ENCODE measurements around the gene EML4.
A peak's percentile ranks its signal among the peaks of the same experiment; 100 is the strongest.
"Not testable (repeated sequence)": the region's sequence is repeated elsewhere in the genome, so short reads cannot be mapped to it uniquely, and the experiment has no call there.

The EML4 gene

GRCh38 chr2:42314892-42315468 lies 145.8 kb downstream of the EML4 start:
- no peak for DNase-seq

GRCh38 chr2:42315844-42316470 lies 146.8 kb downstream of the EML4 start:
- no peak for DNase-seq

- no peak for DNase-seq
Observed at GRCh38 chr2:42316910-42317309, 147.8 kb downstream of the EML4 start.

- no peak for DNase-seq
Observed at GRCh38 chr2:42317486-42317885, 148.3 kb downstream of the EML4 start.

GRCh38 chr2:42317945-42318344 lies 148.8 kb downstream of the EML4 start:
- no peak for DNase-seq

- no peak for DNase-seq
Observed at GRCh38 chr2:42319265-42319664, 150.1 kb downstream of the EML4 start.

- DNase-seq: no peak
Observed at GRCh38 chr2:42321452-42322064, 152.4 kb downstream of the EML4 start.

GRCh38 chr2:42324244-42324643 lies 155.1 kb downstream of the EML4 start:
- no peak for DNase-seq

- no peak for DNase-seq
Observed at GRCh38 chr2:42324949-42325348, 155.8 kb downstream of the EML4 start.

- no peak for DNase-seq
Observed at GRCh38 chr2:42325609-42326008, 156.5 kb downstream of the EML4 start.

- DNase-seq: peak; percentile 30 to 76
Observed at GRCh38 chr2:42327125-42327524, 158.0 kb downstream of the EML4 start.

GRCh38 chr2:42328148-42328833 lies 159.1 kb downstream of the EML4 start:
- DNase-seq: peak; percentile 5 to 48

GRCh38 chr2:42328923-42329322 lies 159.8 kb downstream of the EML4 start:
- DNase-seq: no peak

GRCh38 chr2:42329736-42330135 lies 160.6 kb downstream of the EML4 start:
- DNase-seq: no peak

- DNase-seq: no peak
Observed at GRCh38 chr2:42331569-42332284, 162.6 kb downstream of the EML4 start.

GRCh38 chr2:42332575-42332974 lies 163.4 kb downstream of the EML4 start:
- no peak for DNase-seq

GRCh38 chr2:42333579-42333978 lies 164.4 kb downstream of the EML4 start:
- no peak for DNase-seq

- DNase-seq: no peak
Observed at GRCh38 chr2:42334220-42334619, 165.1 kb downstream of the EML4 start.

- DNase-seq: not testable (repeated sequence)
Observed at GRCh38 chr2:42334865-42335264, 165.7 kb downstream of the EML4 start.

- DNase-seq: no peak
Observed at GRCh38 chr2:42335514-42336104, 166.5 kb downstream of the EML4 start.

GRCh38 chr2:42336361-42336965 lies 167.3 kb downstream of the EML4 start:
- no peak for DNase-seq

GRCh38 chr2:42337356-42337820 lies 168.2 kb downstream of the EML4 start:
- no peak for DNase-seq
